Testis (tissue), 3 donors: ENCODE measurements around the gene CTCF. TPM values are rescaled to one million over a fixed set of nuclear protein-coding genes. Genes with fewer than 3 reads are reported as not detected.

Source experiments
- DNase-seq: peaks from one replicate; pipeline ENCODE4 v3.0.0-alpha.2; 2019
- H3K27ac ChIP-seq, 2 donors: fragments of 200-600 bp; sonication (generic); one replicate each; pipeline ENCODE4 v1.5.1; 2019
- H3K27me3 ChIP-seq: fragments of 200-600 bp; sonication (generic); one replicate; pipeline ENCODE4 v1.5.1; 2019
- H3K36me3 ChIP-seq: fragments of 200-600 bp; sonication (generic); one replicate; pipeline ENCODE4 v1.5.1; 2017; ENCODE audit warnings: low read depth; ENCODE audit errors: missing control alignments
- H3K4me1 ChIP-seq: fragments of 200-600 bp; sonication (generic); one replicate; pipeline ENCODE4 v1.5.1; 2019
- H3K4me3 ChIP-seq, 2 donors: fragments of 200-600 bp; sonication (generic); one replicate each; pipeline ENCODE4 v1.5.1; 2017 to 2019
- H3K9me3 ChIP-seq: fragments of 200-600 bp; sonication (generic); one replicate; pipeline ENCODE4 v1.5.1; 2017
- POLR2A ChIP-seq: fragments of 450-650 bp; IDR thresholded peaks from one replicate; pipeline ENCODE4 v1.6.1; 2017; ENCODE audit warnings: antibody characterized with exemption, mild to moderate bottlenecking, moderate library complexity
- WGBS, 2 donors: methylation state at CpG; one replicate each; pipeline ENCODE4 v1.1.5; 2018; 5-methylcytosine and 5-hydroxymethylcytosine counted together
- intact Hi-C: fragments of 100-400 bp; cut with DNase I; formaldehyde crosslinking; loops from one replicate; pipeline ENCODE4 v1.15.1; 2023; ENCODE audit warnings: low total_unique reads
- polyA plus RNA-seq: library from polyadenylated mRNA; stranded (reverse); fragments of 350-450 nt; fragmentation: Illumina TruSeq; extraction: RNeasy Lipid Tissue Mini Kit (QIAGEN cat#74804); gene quantifications from one replicate; pipeline ENCODE4 v1.2.3, GENCODE V29; 2014; ENCODE audit warnings: low read depth, low replicate concordance; ENCODE audit not compliant: insufficient read depth
- total RNA-seq, 2 donors: library from RNA; depleted of rRNA; stranded (reverse); fragments of >200 nt; gene quantifications; one replicate each; pipeline ENCODE4 v1.2.3, GENCODE V29; 2016
- TF ChIP-seq, protein P1 (sequence below), 3 experiments: fragments of 450-650 bp in 2 of 3; fragments of 200-600 bp in 1 of 3; sonication (generic) in 1 of 3; IDR thresholded peaks; one replicate each; pipeline ENCODE4 v1.5.1; 2016 to 2019; ENCODE audit warnings: antibody characterized with exemption in 3 of 3, mild to moderate bottlenecking in 2 of 3, moderate library complexity in 1 of 3

The CTCF gene
- total and polyA plus RNA-seq, 3 donors from 2014 or later, result 25.9 to 47.0 (median 45.5) TPM

DNA sequence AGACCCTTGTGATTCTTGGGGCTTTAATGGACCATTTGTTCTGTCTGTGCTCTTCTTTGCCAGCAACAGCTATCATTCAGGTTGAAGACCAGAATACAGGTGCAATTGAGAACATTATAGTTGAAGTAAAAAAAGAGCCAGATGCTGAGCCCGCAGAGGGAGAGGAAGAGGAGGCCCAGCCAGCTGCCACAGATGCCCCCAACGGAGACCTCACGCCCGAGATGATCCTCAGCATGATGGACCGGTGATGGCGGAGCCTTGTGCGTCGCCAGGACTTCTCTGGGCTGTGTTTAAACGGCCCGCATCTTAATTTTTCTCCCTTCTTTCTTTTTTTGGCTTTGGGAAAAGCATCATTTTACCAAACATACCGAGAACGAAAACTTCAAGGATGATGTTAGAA is 75.3 kb downstream of the CTCF start:
- Histone ChIP-seq H3K4me1 (peaks cover 2% of the 10 kb centered on the region), H3K27me3 (no peaks in the 10 kb centered on the region), H3K36me3 (no peaks in the 10 kb centered on the region), H3K9me3 (no peaks in the 10 kb centered on the region), H3K4me3 (no peak overlapping the region), H3K27ac (no peak overlapping the region)
- intact Hi-C loops, result no loop called here
- WGBS, 2 donors, result 87 to 90% methylated on average over 12 of the region's 12 CpGs
- TF ChIP-seq, protein P1, sequence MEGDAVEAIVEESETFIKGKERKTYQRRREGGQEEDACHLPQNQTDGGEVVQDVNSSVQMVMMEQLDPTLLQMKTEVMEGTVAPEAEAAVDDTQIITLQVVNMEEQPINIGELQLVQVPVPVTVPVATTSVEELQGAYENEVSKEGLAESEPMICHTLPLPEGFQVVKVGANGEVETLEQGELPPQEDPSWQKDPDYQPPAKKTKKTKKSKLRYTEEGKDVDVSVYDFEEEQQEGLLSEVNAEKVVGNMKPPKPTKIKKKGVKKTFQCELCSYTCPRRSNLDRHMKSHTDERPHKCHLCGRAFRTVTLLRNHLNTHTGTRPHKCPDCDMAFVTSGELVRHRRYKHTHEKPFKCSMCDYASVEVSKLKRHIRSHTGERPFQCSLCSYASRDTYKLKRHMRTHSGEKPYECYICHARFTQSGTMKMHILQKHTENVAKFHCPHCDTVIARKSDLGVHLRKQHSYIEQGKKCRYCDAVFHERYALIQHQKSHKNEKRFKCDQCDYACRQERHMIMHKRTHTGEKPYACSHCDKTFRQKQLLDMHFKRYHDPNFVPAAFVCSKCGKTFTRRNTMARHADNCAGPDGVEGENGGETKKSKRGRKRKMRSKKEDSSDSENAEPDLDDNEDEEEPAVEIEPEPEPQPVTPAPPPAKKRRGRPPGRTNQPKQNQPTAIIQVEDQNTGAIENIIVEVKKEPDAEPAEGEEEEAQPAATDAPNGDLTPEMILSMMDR (IDR thresholded peaks at IDR 0.05), result no peak
- TF ChIP-seq POLR2A, result no peak
- DNase-seq, result no peak

DNA sequence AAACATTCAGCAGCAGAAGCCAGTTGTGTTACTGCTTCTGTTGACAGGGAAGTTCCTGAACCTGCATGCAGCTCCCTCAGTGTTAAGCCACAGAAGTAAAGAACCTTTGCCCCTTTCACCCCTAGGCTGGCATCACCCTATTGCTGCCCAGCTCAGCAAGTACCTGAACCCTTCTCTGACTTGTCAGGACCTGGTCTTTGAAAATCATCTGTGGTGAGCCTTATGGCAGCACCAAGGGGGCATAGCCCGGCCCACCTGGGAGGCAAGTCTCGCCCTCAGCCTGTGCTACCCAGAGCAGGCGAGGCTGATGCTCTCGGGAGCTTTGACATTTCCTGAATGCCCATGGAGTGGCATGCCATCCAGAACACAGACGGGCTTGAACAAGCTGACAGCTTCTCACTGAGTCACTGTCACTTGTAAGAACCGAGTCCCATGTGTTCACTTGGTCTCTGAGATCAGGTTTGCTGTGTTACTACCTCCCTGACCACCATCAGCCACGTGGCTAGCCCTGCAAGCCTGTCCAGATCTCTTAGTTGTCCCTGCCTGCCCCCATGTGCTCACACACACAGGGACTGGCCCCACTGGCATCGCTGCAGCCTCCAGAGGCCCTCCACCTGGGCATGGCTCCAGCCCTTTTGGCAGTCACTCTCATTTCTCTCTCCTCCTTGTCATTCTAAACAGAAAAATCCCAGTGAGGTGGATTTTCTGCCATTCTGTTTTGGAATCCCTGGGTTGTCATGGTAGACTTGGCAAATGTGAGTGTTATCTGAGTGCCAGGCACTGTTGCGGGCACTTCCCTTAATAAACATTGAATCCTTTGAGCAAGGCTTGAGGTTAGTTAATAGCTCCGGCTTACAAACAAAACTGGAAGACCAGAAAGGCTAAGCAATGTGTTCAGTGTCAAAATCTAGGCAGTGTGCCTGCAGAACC is 79.7 kb downstream of the CTCF start:
- H3K4me3 ChIP-seq, result no peak overlapping the region
- no peaks in the 10 kb centered on the region for H3K36me3 ChIP-seq
- intact Hi-C loops, result loop anchor here (10.0 kb wide), 1 partner anchor 97 kb away; no protein-coding TSS in a partner anchor
- H3K27me3 ChIP-seq, result no peaks in the 10 kb centered on the region
- no peaks in the 10 kb centered on the region for H3K9me3 ChIP-seq
- peak; percentile 73 for DNase-seq
- 44 to 61% methylated on average over 4 to 10 of the region's 10 CpGs for WGBS, 2 donors
- H3K4me1 ChIP-seq, result no peaks in the 10 kb centered on the region
- H3K27ac ChIP-seq, result no peak overlapping the region
- TF ChIP-seq, protein P1 (IDR thresholded peaks at IDR 0.05), result no peak
- no peak for TF ChIP-seq POLR2A

- intact Hi-C loops, result loop anchor here (10.0 kb wide), 1 partner anchor 99 kb away; no protein-coding TSS in a partner anchor
- DNase-seq, result no peak
- Histone ChIP-seq H3K9me3 (no peaks in the 10 kb centered on the region), H3K27ac (no peak overlapping the region), H3K27me3 (no peaks in the 10 kb centered on the region), H3K4me3 (no peak overlapping the region), H3K4me1 (peaks cover 3% of the 10 kb centered on the region), H3K36me3 (no peaks in the 10 kb centered on the region)
- TF ChIP-seq, protein P1 (IDR thresholded peaks at IDR 0.05), result no peak
- no peak for TF ChIP-seq POLR2A
- WGBS, 2 donors, result 53 to 69% methylated on average over 9 of the region's 9 CpGs
These were observed 81.7 kb downstream of the CTCF start for GRCh38 chr16:67644038-67644437.

DNA sequence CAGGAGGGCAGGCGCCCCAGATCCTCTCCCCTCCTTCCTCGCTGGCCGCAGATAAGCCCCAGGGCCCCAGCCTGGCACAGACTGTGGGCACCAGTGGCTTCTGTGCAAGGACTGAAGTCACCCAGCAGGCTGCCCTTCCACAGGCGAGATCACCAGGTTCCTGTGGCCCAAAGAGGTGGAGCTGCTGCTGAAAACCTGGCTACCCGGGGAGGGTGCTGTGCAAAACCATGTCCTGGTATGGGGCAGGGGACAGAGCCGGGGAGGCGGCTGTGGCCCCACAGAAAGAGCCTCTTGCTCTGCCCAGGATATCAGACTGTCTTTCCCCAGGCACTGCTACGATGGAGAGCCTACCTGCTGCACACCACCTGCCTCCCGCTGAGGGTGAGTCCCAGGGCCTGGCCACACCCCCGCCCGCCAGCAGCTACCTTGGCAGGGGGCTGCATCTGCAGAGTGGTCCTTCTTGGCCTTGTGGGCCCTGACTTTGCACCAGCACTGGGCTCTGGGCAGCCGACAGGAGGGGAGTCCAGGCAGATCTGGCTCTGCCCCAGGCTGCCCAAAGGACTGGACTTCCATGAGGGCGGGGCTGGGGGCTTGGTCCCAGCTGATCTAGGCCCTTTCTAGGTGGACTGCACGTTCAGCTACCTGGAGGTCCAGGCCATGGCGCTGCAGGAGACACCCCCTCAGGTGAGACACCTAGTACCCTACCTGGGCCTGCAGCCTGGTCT is 83.2 kb downstream of the CTCF start:
- no peaks in the 10 kb centered on the region for H3K27me3 ChIP-seq
- 85% methylated on average over 14 of the region's 15 CpGs; no CpG with 5 or more reads in 1 of the 2 donors for WGBS, 2 donors
- no peaks in the 10 kb centered on the region for H3K9me3 ChIP-seq
- no peak overlapping the region for H3K27ac ChIP-seq
- no peaks in the 10 kb centered on the region for H3K36me3 ChIP-seq
- H3K4me3 ChIP-seq, result peak overlapping the region in 1 of 2 donors; percentile 54
- no peak for DNase-seq
- H3K4me1 ChIP-seq, result peaks cover 3% of the 10 kb centered on the region
- intact Hi-C loops, result loop anchor here (10.0 kb wide), 1 partner anchor 101 kb away; no protein-coding TSS in a partner anchor
- TF ChIP-seq POLR2A, result no peak
- TF ChIP-seq, protein P1 (IDR thresholded peaks at IDR 0.05), result no peak
